ENCODE results near the gene NCAPD2.

- TF ChIP-seq, protein P1, sequence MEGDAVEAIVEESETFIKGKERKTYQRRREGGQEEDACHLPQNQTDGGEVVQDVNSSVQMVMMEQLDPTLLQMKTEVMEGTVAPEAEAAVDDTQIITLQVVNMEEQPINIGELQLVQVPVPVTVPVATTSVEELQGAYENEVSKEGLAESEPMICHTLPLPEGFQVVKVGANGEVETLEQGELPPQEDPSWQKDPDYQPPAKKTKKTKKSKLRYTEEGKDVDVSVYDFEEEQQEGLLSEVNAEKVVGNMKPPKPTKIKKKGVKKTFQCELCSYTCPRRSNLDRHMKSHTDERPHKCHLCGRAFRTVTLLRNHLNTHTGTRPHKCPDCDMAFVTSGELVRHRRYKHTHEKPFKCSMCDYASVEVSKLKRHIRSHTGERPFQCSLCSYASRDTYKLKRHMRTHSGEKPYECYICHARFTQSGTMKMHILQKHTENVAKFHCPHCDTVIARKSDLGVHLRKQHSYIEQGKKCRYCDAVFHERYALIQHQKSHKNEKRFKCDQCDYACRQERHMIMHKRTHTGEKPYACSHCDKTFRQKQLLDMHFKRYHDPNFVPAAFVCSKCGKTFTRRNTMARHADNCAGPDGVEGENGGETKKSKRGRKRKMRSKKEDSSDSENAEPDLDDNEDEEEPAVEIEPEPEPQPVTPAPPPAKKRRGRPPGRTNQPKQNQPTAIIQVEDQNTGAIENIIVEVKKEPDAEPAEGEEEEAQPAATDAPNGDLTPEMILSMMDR (conservative IDR thresholded peaks at IDR 0.05): peak; percentile 46; the same call in 1 of the 2 replicates
- TF ChIP-seq EZH2 (IDR thresholded peaks at IDR 0.05; ENCODE audit: low read depth): no peak
Observed at GRCh38 chr12:6493497-6494257, at the start of gene NCAPD2.
